Right lobe of liver (tissue), 6 donors: ENCODE results near the gene UTS2R. TPM values are rescaled to one million over a fixed set of nuclear protein-coding genes. Genes with fewer than 3 reads are reported as not detected.
"Not testable (repeated sequence)": the region's sequence is repeated elsewhere in the genome, so short reads cannot be mapped to it uniquely, and the experiment has no call there.

Experiments
- ATAC-seq, 4 donors: fragments of 200-7000 bp; cut with Tn5 transposase; one replicate each; pipeline ENCODE4 v1.9.1; 2020; ENCODE audit warnings: mild to moderate bottlenecking in 4 of 4, moderate library complexity in 4 of 4
- DNase-seq, 3 donors: peaks; one replicate each; pipeline ENCODE4 v3.0.0-alpha.2; 2020
- H3K27ac ChIP-seq, 3 donors: fragments of 200-600 bp; one replicate each; pipeline ENCODE4 v1.8.0; 2022
- H3K27me3 ChIP-seq, 2 donors: fragments of 200-600 bp; one replicate each; pipeline ENCODE4 v1.8.0; 2022
- H3K36me3 ChIP-seq, 4 donors: fragments of 200-600 bp; sonication (generic) in 1 of 4; one replicate each; pipeline versions ENCODE4 v1.5.1 to v1.8.0; 2017 to 2022; ENCODE audit warnings: control low read depth in 1 of 4
- H3K4me1 ChIP-seq, 4 donors: fragments of 200-600 bp; sonication (generic) in 1 of 4; one replicate each; pipeline versions ENCODE4 v1.5.1 to v1.8.0; 2017 to 2022; ENCODE audit warnings: control low read depth in 1 of 4
- H3K4me3 ChIP-seq, 3 donors: fragments of 200-600 bp; one replicate each; pipeline ENCODE4 v1.8.0; 2022
- H3K9me3 ChIP-seq, 4 donors: fragments of 200-600 bp; sonication (generic) in 1 of 4; one replicate each; pipeline versions ENCODE4 v1.5.1 to v1.8.0; 2017 to 2022; ENCODE audit warnings: control low read depth in 1 of 4
- CTCF ChIP-seq, 4 donors: fragments of 200-600 bp in 3 of 4; fragments of 450-650 bp in 1 of 4; IDR thresholded peaks; one replicate each; pipeline versions ENCODE4 v1.5.1 to v1.8.0; 2016 to 2022; ENCODE audit warnings: antibody characterized with exemption in 4 of 4, mild to moderate bottlenecking in 2 of 4
- POLR2A ChIP-seq: fragments of 450-650 bp; IDR thresholded peaks from one replicate; pipeline ENCODE4 v1.6.1; 2017; ENCODE audit warnings: antibody characterized with exemption, mild to moderate bottlenecking
- WGBS: methylation state at CpG from one replicate; pipeline ENCODE4 v1.1.6; 2018; ENCODE audit warnings: low coverage, low lambda C conversion rate; ENCODE audit not compliant: insufficient coverage; ENCODE audit errors: missing lambda C conversion rate; 5-methylcytosine and 5-hydroxymethylcytosine counted together
- intact Hi-C, 2 donors: fragments of 100-400 bp; cut with DNase I; formaldehyde crosslinking; loops; one replicate each; pipeline versions ENCODE4 v1.11.2 to v1.14.1; 2022
- total RNA-seq, 6 experiments: library from RNA; depleted of rRNA in 2 of 6; stranded (reverse); fragments of >200 nt in 2 of 6; fragmentation: NEBNext Ultra II Directional in 3 of 6; extraction: Animal tissue kit (Norgen Biotek cat#: 25700) in 3 of 6; gene quantifications; one replicate each; pipeline versions ENCODE4 v1.1.0 to v1.2.4, GENCODE V29; 2016 to 2023
- donor health status: DM: no; HTN: yes; CAD: no.
- donor health status: DM: no; HTN: no; CAD: no.
- donor health status: DM: no; HTN: no; CAD: no.
- donor health status: DM: no; HTN: yes; CAD: no.
- donor health status: DM: no; HTN: yes; CAD: no.

Gene UTS2R
- total RNA-seq, 6 experiments from 2014 or later, result not detected

GRCh38 chr17:82375359-82376041 is 3.9 kb downstream of the UTS2R start:
- ATAC-seq (no peak), DNase-seq (peak in 1 of 3 donors; percentile 44)
- Histone ChIP-seq H3K4me1 (peaks cover 0 to 11% (median 0%) of the 10 kb centered on the region in 4 donors), H3K4me3 (no peak overlapping the region), H3K9me3 (no peaks in the 10 kb centered on the region), H3K36me3 (no peaks in the 10 kb centered on the region), H3K27ac (no peak overlapping the region), H3K27me3 (peaks cover 0 to 6% of the 10 kb centered on the region in 2 donors)
- TF ChIP-seq POLR2A, result no peak
- no peak for TF ChIP-seq CTCF (IDR thresholded peaks at IDR 0.05)
- WGBS, result 89% methylated on average over 5 of the region's 46 CpGs
- intact Hi-C loops, result no loop called here

- Histone ChIP-seq H3K27ac (no peak overlapping the region), H3K4me3 (no peak overlapping the region), H3K4me1 (peaks cover 0 to 4% (median 0%) of the 10 kb centered on the region in 4 donors), H3K36me3 (no peaks in the 10 kb centered on the region), H3K27me3 (peaks cover 0 to 2% of the 10 kb centered on the region in 2 donors), H3K9me3 (no peaks in the 10 kb centered on the region)
- 0% methylated on average over 1 of the region's 16 CpGs for WGBS
- DNase-seq (peak in 2 of 3 donors; percentile 71 to 83), ATAC-seq (peak; percentile 59 to 90 (median 74))
- TF ChIP-seq POLR2A (no peak), CTCF (IDR thresholded peaks at IDR 0.05) (no peak)
- intact Hi-C loops, result no loop called here
Observed at GRCh38 chr17:82376042-82376730, 4.6 kb downstream of the UTS2R start.

- H3K36me3 ChIP-seq, DNase-seq, ATAC-seq, H3K4me1 ChIP-seq, H3K4me3 ChIP-seq, H3K27ac ChIP-seq, intact Hi-C loops, H3K9me3 ChIP-seq, H3K27me3 ChIP-seq: not testable (repeated sequence)
- WGBS, result 10% methylated on average over 3 of the region's 5 CpGs
Observed at GRCh38 chr17:82377294-82377693, 5.7 kb downstream of the UTS2R start.

- no peaks in the 10 kb centered on the region for H3K36me3 ChIP-seq
- no peak overlapping the region for H3K4me3 ChIP-seq
- intact Hi-C loops, result no loop called here
- H3K4me1 ChIP-seq, result no peaks in the 10 kb centered on the region
- ATAC-seq (no peak), DNase-seq (peak in 1 of 3 donors; percentile 56)
- 45% methylated on average over 5 of the region's 31 CpGs for WGBS
- no peaks in the 10 kb centered on the region for H3K27me3 ChIP-seq
- no peaks in the 10 kb centered on the region for H3K9me3 ChIP-seq
- TF ChIP-seq CTCF (IDR thresholded peaks at IDR 0.05) (no peak), POLR2A (no peak)
- H3K27ac ChIP-seq, result no peak overlapping the region
Observed at GRCh38 chr17:82377924-82378740, 6.6 kb downstream of the UTS2R start.

- DNase-seq, result peak in 1 of 3 donors; percentile 35
- Histone ChIP-seq H3K4me1 (no peaks in the 10 kb centered on the region), H3K27ac (no peak overlapping the region), H3K27me3 (no peaks in the 10 kb centered on the region), H3K9me3 (no peaks in the 10 kb centered on the region), H3K36me3 (no peaks in the 10 kb centered on the region), H3K4me3 (no peak overlapping the region)
- 36% methylated on average over 5 of the region's 10 CpGs for WGBS
- intact Hi-C loops, result no loop called here
- no peak for ATAC-seq
- TF ChIP-seq CTCF (IDR thresholded peaks at IDR 0.05), result no peak
- no peak for TF ChIP-seq POLR2A
Observed at GRCh38 chr17:82378741-82379021, 7.1 kb downstream of the UTS2R start.
